ENCODE measurements around the gene PSTPIP2.
"Not testable (repeated sequence)": the region's sequence is repeated elsewhere in the genome, so short reads cannot be mapped to it uniquely, and the experiment has no call there.

The PSTPIP2 gene

DNA sequence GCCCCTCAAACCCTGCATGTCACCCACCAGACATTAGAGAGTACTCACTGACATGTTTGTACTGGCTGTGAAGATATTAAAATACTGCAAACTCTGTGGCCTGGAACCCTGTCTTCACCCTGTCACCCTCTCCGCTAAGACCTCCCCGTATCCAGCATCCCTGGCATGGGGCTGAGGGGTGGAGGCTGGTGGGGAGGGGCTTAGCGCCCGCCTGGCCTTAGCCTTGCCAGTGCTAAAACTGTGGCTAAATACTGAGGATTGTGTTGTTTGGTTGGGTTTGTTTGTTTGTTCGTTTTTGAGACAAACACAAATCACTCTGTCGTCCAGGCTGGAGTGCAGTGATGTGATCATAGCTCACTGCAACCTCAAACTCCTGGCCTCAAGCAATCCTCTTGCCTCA lies 1.8 kb downstream of the PSTPIP2 start:
- no peak for DNase-seq (ENCODE audit: low read depth)

DNA sequence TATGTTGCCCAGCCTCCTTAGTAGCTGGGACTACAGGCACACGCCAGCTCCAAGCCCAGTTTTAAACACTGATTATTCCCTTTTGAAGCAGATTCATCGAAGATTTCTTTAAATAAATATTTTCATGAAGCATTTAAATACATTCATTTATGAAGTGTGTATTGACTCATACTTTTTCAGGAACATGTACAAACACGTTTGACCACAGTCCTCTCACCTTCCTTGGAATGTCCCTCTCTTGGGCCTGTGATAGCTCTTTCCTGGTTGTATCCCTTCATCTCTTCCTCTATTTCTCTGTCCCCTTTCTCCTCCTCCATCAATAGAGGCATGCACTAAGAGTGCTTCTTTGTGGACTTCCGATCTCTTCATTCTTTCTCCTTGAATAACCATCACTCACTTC lies 2.5 kb downstream of the PSTPIP2 start:
- no peak for DNase-seq (ENCODE audit: low read depth)

DNA sequence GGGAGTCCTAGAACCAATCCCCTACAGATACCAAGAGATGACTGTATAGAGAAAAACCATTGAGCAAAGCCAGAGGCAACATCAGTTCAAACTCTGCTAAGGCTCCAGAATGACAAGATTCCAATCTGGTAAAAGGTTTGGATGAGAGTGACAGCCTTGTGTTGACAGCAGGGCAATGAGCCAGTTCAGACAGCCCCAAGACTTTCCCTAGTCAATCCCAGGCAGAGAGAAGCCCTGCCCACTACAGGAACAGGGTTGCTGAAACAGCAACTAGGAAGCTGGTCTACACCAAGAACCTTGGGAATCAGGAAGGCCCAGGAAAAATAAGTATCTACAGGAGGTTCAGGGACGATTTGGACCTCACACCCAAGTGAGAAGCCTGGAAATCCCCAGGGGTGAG lies 3.3 kb downstream of the PSTPIP2 start:
- DNase-seq (ENCODE audit: low read depth), result no peak

DNA sequence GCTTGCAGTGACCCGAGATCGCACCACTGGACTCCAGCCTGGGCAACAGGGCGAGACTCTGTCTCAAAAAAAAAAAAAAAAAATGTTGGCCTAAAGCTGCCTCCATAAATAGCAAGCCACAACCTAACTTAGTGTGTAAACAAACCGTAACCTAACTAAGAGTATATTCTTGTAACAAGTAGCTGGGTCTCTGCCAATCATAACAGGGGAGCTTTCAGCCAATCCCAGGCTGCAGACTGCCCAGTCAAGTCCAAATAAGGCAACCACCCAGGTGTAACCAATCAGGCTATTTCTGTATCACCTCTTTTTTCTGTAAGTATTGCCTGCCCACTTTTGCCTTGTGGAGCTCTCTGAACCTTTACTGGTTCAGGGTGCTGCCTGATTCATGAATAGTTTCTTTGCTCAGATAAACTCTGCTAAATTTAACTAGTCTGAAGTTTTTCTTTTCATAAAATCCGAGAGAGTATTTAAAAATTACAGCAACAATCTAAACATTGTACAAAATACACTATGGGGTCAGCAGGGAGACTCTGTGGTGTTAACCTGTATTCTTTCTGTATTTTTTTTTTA lies 4.5 kb downstream of the PSTPIP2 start:
- no peak for DNase-seq (ENCODE audit: low read depth)

DNA sequence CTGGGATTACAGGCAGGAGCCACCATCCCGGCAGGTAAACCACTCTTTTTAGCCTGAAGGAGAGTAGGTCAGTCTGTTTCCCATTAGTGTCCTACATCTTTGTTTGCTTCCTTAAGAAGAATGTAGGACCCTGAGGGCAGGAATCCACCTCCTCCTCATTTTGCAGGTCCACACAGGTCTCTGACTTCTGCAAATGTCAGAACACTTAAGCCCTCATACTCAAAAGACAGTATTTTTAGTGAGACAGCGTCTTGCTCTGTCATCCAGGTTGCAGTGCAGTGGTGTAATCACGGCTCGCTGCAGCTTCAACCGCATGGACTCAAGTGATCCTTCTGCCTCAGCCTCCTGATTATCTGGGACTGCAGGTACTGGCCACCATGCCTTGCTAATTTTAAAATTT lies 9.3 kb downstream of the PSTPIP2 start:
- DNase-seq (ENCODE audit: low read depth), result no peak

DNA sequence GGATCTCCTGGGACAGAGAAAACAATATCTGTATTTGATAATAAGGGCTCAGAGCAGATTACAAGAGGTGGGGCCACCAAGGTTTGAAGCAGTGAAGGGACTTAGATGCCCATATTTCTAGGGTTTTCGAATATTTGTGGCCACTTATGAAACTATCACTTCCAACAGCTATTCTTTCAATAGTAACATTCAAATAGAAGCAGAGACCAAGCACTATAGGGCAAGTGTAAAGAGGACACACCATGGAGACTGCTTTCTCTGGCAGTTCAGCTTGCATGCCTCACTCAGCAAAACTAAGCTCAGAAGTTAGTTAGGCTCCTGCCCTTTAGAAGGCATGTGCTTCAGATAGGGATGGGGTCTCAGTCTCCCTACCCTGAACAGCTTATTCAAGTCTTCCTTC lies 10.3 kb downstream of the PSTPIP2 start:
- DNase-seq (ENCODE audit: low read depth), result no peak

DNA sequence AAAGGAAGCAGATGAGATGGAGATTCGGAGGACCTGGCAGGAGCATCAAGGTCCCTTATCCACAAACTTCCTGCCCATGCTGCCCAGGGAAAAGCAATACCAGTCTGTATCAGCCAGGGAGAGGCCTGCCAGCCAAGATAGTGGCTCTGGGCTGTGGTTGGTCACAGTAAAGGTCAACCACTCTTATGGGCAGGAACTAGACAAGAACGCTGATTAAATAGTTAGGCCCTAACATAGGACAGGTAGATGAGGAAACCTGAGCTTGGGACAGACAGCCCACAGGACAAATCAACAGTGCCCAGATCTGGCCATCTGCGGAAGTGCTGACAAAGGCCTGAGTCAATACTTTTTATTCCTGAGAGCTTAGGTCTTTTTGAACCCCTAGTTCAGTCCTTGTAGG lies 10.7 kb downstream of the PSTPIP2 start:
- DNase-seq (ENCODE audit: low read depth), result no peak

DNA sequence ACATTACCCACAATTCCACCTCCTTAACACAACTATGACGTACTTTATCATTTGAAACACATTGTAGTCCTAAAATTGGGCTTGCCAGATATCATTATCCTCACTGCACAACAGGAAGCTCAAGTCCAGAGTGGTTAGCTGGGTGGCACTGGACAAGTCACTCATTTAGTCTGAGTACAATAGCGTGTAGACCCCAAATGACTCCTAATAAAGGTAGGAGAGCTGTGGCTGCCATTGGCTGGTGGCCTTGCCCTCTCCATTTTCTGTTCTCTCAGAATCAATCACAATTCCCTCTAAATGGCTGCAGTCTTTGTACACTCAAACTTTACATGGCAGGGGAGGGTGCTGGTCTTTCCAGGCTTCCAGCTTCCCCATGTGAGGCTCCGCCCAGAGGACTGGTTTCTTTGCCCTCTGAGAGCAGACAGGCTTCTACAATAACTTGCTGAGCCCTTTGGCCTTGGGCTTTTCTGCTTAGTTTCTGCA lies 11.7 kb downstream of the PSTPIP2 start:
- DNase-seq (ENCODE audit: low read depth), result no peak

DNA sequence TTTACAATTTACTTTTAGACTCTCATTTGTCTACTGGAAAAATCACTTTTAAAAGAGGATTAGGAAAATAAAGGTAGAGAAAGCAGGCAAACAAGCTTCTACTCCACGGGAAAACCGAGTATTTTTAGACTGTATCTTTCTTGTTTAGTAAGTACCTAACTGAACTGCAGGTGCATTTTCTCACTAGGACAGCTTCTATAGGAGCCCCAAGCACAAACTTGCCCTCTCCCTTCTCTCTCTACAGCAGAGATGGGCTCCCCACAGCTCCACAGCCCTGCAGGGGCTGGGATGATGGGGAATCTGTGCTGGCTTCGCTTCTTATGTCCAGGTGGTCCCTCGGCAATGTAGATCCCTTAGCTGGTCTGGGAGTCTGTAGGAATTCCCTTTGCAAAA lies 16.2 kb downstream of the PSTPIP2 start:
- DNase-seq (ENCODE audit: low read depth), result no peak

DNA sequence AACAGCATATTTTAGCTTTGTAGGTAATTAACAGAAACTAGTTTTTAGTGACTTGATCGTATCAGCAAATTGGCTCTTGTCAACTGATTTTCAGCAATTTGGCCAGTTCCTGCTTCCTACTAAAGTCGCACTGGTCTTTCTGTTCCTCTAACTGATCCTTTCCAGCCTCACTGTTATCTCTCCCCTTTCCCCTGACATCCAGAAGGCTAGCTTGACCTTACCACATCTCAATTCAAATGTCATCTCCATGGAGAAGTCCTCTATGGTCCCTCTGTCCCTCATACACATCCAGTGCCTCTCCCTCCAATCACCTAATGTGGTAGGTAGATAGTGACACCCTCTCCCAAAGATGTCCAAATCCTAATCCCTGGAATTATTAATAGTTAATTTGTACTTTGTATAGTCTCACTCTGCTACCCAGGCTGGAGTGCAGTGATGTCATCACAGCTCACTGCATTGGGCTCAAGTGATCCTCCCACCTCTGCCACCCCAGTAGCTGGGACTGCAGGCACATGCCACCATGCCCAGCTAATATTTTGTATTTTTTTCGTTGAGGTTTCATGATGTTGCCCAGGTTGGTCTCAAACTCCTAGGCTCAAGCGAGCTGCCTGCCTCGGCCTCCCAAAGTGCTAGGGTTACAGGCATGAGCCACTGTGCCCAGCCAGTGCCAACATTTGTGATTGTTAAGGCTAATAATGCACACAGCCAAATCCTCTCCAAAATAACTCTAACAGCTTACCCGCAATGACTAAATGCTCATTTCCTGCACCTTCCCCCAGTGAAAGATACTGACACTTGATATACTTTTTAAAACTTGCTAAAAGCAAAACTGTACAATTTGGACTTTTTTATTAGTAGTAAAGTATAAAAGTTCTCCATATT lies 16.9 kb downstream of the PSTPIP2 start:
- DNase-seq (ENCODE audit: low read depth), result no peak

DNA sequence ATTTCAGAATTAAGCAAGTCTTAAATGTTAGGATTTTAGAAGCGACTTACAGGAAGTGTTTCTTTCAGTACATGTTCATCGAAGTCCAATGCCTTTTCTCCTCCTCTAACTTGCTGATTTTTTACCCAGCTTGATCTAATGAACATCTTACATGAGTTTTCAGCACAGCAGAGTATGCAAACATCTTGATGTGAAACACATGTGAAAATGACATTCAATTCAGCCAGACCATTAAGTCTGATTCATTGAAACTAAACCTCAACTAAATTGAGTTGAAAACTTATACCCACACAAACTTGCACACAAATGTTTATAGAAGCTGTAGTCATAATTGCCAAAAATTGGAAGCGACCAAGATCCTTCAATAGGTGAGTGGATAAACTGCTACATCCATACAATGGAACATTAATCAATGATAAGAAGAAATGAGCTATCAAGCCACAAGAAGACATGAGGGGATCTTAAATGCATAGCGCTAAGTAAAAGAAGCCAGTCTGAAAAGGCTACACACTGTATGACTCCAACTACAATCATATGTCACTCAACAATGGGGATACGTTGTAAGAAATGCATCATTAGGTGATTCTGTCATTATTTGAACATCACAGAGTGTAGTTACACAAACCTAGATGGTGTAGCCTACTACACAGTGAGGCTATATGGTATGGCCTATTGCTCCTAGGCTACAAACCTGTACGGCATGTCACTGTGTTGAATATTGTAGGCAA lies 18.5 kb downstream of the PSTPIP2 start:
- no peak for DNase-seq (ENCODE audit: low read depth)

DNA sequence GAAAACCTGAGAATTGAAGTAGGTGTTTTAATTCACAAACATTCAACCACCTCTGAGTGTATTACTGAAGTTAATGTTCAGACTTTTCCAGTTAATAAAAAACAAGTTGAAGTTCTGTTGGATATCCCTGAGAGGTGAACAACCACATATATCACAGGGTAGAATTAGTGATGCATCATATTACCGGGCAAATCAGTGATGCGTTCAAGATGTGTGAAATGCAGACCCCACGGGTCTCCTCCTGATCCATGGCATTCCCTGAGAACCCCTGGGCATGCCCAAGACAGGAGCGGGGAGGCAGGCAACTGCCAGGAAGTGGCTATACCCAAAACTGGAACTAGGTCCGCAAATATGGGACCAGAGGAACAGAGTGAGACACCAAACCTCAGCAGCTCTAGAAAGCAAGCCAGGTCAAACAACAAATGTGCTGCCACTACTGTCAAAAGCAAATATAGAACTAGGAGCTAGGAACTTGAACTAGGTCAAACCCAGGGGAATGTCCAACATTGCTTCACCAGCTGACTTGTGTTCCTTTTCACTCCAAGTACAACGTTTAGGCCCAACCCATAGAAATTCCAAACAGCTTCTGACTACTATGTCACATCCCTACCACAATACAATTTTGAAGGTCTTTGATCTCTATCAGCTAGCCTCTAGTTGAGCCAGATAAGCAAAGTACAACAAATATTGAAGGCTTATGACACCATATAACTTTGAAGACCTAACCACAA lies 20.2 kb downstream of the PSTPIP2 start:
- DNase-seq (ENCODE audit: low read depth), result no peak

DNA sequence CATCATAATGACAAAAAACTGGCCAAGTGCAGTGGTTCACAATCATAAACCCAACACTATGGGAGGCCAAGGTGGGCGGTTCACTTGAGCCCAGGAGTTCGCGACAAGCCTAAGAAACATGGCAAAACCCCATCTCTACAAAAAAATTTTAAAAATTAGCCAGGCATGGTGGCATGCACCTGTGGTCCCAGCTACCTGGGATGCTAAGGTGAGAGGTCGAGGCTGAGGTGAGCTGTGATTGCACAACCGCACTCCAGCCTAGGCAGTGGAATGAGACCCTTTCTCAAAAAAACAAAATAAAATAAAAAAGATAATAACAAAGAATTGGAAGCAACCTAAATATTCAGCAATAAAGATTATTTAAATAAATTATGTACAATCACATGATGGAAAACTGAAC lies 21.8 kb downstream of the PSTPIP2 start:
- no peak for DNase-seq (ENCODE audit: low read depth)

DNA sequence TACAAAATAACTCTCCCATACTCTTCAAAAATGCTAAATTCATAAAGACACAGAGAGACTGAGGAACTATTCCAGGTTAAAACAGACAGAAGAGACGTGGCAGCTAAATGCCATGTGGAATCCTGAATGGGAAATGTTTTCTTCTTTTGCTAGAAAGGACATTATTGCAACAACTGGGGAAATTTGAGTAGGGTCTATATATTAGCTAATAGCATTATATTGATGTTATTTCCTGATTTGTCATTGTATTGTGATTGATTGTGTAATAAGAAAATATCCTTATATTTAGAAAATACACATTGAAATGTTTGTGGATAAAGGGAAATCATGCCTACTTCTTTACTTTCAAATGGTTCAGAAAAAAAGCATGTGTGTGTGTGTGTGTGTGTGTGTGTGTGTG lies 23.4 kb downstream of the PSTPIP2 start:
- no peak for DNase-seq (ENCODE audit: low read depth)

DNA sequence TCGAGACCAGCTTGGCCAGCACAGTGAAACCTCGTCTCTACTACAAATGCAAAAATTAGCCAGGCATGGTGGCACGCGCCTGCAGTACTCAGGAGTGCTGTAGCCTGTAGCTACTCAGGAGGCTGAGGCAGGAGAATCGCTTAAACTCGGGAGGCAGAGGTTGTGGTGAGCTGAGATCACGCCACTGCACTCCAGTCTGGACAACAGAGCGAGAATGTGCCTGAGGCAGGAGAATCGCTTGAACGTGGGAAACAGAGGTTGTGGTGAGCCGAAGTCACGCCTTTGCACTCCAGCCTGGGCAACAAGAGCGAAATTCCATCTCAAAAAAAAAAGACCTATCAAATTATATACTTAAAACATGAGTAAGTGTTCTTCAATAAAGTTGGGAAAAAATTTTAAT lies 24.7 kb downstream of the PSTPIP2 start:
- DNase-seq (ENCODE audit: low read depth), result not testable (repeated sequence)

DNA sequence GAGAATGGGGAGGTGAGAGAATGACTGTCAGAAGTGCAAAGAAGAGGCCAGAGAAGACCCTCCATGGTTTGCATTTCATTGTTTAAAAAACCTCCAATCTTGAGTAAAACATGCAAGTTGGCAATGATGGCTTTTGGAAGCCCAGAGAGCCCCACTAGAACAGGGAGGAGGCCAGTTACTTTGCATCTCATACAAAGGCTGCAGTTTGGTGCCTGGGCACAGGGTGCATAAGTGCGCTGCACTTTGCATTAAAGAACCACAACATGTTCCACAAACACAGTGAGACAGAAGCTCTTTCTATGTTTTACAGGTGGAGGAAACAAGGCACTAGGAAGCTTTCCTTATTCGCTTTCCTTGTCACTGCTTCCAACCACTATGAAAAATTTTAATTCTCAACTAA lies 25.4 kb downstream of the PSTPIP2 start:
- DNase-seq (ENCODE audit: low read depth), result no peak

DNA sequence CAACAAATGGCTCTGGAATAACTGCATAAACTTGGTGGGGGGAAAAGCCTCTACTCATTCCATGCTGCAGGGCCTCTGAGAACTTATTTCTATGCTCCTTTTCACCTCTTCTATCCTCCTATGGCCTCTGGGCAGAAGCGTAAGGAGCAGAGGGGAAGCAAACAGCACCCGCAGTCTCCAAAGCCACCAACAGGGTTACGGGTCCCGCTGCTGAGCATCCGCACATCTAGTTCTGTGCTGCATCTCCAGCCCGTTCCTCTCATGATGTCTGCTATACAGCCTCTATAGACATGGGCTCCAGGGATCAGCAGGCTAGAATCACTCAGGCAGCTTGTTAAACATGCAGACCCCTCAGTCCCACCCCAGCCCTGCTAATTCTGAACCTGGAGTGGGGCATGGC lies 25.9 kb downstream of the PSTPIP2 start:
- DNase-seq (ENCODE audit: low read depth), result no peak

DNA sequence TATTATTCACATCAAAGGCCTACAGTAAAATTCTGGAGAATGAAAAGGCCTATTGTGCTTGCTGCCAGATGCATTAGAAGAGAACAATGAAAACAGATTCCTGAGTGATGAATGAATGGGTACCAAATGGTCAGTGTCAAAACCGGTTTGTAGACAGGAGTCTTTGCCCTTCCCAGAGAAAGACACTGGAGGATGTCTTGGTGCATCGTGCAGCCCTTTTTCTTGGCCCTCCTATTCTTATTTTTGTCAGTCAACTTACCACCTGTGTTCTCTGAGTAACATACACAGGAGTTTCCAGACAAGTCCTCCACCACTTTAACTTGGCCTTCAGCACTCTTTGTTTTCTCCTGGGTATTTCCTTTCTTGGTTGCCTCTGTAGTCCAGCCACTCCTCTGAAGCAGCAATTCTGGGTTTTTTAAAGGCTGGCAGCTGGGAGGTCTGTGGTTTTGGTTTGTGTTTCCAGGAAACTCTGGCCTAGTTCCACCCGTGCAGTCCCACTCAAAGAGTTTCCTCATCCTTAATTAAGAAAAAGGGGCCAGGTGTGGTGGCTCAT lies 29.4 kb downstream of the PSTPIP2 start:
- no peak for DNase-seq (ENCODE audit: low read depth)

DNA sequence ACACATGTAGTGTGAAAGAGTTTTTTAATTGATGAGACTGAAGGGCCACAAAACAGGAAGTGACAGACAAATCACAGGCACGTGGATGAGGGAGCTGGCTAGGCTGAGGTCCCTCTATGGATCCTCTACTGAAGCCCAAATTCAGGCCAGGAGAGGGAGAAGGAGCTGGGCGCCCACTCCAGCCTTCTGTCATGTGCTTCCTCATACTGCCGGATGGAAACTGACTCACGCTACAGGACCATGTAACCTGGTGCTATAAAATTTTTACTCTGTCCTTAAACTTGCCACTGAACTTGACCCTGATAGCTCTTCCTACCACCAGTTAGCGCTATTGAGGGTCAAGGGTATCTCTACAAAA lies 31.3 kb downstream of the PSTPIP2 start:
- no peak for DNase-seq (ENCODE audit: low read depth)

DNA sequence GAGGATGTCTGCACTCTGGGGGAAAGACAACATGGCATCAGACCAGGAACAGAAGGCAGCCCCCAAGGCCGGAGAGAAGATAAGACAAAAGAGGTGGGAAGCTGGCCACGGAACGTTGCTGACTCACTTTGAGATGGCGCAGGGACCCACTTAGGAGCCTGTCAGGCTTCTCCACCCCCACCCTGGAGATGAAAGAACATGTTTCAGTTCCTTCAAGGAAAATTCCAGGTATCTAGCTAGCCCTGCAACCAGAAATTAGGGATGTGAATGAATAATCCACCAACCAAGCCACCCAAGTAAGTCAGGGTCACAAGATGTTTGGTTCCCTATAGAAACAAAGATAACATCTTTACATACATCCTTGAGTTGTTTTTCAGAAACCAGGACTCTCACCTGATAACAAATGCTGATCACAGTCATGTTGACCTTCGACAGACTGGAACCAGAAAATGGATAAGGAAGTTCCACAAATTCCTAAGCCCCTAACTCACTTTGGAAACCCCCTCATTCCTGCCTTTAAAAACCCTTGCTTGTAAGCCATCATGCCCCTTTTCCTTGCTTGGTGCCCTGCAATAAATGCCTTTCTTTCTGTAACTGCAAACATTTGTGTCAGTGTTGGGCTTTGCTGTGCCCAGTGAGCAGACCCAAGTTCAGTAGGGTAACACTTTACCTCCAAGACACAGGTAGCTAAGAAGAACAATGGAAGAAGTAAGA lies 31.9 kb downstream of the PSTPIP2 start:
- no peak for DNase-seq (ENCODE audit: low read depth)

DNA sequence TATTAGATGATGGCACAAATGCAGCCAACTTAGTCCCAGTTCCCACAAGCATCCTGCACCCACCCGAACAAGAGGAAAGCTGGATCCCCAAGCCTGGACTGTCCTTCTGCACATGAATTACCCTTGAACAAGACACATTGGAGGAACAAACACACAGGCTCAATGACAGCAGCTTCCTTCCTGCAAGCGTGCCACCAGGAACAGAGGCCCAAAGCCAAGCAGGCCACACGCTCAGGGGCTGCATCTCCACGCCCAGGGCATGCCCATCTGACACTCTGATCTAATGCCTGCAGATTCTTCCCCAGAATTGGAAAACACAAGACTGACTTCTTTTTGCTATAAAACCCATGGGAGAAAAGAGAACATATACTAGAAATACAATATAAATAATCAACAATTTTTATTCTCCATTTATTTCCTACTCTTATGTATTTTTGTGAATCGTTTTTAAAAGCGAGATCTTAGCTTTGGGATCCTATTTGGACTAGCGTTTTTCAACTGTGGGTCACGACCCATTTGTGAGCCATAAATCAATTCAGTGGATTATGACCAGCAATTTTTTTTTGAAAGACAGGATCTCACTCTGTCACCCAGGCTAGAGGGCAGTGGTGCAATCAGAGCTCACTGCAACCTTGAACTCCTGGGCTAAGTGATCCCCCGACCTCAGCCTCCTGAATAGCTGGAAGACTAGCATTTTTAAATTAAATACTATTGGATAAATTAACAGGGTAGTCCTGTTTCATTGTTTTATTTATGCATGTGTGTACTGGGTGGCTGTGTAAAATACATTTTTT lies 34.4 kb downstream of the PSTPIP2 start:
- no peak for DNase-seq (ENCODE audit: low read depth)
